Posterior cingulate gyrus (tissue), 11 donors: ENCODE data around the gene BRIX1.
"Not testable (repeated sequence)": the region's sequence is repeated elsewhere in the genome, so short reads cannot be mapped to it uniquely, and the experiment has no call there.

Experiments
- DNase-seq, 10 donors: peaks; one replicate each; pipeline versions ENCODE4 v3.0.0 to v3.0.0-alpha.2; 2020 to 2021; ENCODE audit warnings: mixed read lengths in 3 of 10
- intact Hi-C: fragments of 100-400 bp; cut with DNase I; formaldehyde crosslinking; loops from one replicate; pipeline ENCODE4 v1.15.1; 2023

The BRIX1 gene

DNA sequence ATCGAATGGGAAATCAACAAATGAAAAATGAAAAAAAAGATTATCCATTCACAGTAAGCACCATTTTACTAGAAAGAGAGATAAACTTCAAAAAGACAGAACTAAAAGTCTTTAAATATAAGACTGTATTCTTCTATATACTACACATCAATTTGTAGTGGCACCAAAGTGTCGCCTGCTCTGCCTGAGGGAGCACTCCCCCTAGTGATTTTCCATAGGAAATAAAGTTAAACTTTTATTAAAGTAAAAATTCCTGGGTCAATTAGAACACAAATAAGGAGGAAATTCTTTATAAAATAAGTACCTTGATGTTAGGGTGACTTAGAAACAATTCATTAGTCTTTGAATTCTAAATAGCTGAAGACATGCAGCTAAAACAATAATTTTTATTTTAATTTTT, 9.9 kb upstream of the BRIX1 start:
- no peak for DNase-seq
- intact Hi-C loops: no loop called here

DNA sequence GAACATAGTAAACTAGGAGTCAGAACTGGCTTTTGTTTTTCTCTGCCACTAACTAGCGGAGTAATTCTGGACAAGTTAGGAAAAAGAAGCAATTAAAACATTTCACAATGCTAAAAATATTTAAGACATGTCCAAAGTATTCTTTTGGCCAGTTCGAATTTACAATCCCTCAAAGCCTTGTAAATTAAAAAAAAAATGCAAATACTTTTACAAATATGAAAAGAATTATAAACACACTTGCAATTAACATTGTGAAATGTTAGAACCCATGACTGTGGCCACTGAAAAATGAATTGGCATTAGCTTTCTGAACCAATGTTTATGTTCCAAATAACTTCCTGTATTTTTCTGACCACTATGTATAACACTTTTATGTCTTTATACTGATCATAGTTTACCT, 2.4 kb upstream of the BRIX1 start:
- no peak for DNase-seq
- intact Hi-C loops: no loop called here

DNA sequence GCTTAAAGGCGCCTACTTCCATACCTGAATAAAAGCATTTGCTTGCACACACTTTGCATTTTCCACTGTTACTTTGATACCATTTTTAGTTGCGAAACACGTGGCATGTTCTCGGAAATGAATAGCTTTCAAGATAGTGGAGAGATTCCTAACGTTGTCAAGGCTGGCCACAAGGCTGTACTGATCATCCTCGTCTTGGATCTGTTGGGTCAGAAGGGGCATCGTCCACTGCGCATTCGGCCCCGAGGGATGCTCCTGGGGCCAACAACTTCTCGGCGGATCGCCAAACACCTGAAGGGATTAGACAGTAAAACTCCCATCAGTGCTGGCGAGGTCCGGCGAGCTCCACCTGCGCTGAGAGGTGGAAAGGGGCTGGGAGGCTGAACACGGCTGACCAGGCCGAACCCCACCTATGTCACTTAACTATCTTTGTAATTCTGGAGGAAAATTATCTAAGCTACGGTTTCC, 806 bp upstream of the BRIX1 start:
- intact Hi-C loops: loop anchor here (1.0 kb wide), 1 partner anchor 15 kb away; the partner anchor contains the start of gene DNAJC21
- peak in 4 of 10 donors; percentile 18 to 83 (median 22) for DNase-seq

DNA sequence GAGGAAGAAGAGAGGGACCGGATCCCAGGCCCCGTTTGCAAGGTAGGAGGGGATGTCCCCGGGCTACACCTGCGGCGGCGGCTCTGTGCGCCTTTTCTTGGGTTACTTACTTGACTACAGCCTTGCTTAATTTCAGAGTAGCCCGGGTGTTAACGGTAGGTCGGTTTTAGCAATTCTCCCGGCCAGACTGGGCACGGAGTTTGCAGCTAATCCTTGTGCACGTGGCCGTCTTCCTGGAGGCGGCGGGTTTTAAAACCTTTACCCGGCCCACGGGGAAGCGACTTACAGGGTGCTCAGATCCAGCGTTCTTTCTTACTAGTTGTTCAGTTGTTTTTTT, 313 bp downstream of the BRIX1 start:
- intact Hi-C loops: loop anchor here (1.0 kb wide), 1 partner anchor 13 kb away; the partner anchor contains the start of gene DNAJC21
- DNase-seq: no peak

DNA sequence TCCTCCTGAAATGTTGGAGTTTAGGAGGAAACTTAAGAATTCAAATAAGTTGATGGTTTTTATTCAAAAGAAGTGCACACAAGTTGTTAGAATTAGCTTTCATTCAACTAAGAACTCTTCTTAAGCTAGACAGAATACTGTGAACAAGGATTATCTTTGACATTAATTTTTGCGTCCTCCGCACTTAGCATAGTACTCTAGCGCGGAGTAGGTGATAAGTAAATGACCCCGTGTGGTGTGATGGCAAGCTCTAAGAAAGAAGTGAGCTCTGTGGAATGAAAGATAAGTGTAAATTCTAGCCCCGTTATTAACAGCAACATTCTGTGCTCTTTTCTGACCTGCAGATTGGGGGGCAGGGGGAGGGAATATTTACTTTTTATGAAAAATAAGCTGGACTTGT, 1.0 kb downstream of the BRIX1 start:
- no peak for DNase-seq
- intact Hi-C loops: no loop called here

DNA sequence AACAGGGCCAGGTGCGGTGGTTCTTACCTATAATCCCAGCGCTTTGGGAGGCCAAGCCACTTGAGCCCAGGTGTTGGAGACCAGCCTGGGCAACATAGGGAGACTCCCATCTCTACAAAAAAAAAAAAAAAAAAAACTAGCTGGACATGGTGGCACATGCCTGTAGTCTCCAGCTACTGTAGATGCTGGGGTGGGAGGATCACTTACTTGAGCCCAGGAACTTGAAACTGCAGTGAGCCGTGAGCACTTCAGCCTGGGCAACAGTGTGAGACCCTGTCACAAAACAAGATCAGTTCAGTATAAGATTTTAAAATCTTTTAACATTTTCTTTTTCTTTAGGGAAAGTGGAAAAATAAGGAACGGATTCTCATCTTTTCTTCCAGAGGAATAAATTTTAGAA, 2.5 kb downstream of the BRIX1 start:
- intact Hi-C loops: no loop called here
- no peak for DNase-seq

DNA sequence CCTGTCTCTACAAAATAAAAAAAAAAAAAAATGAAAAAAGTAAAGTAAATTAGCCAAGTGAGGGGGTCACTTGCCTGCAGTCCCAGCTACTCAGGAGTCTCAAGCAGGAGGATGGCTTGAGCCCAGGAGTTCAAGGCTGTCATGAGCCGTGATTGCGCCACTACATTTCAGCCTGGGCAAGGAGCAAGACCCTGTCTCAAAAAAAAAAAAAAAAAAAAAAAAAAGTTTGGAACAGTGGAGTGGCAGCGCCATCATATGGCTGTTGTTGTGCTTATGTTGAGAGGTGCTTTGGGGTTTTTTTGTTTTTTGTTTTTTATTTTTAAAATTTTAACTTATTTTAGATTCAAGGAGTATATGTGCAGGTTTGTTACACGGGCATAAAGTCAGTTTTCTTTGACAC, 3.6 kb downstream of the BRIX1 start:
- intact Hi-C loops: no loop called here
- DNase-seq: no peak

DNA sequence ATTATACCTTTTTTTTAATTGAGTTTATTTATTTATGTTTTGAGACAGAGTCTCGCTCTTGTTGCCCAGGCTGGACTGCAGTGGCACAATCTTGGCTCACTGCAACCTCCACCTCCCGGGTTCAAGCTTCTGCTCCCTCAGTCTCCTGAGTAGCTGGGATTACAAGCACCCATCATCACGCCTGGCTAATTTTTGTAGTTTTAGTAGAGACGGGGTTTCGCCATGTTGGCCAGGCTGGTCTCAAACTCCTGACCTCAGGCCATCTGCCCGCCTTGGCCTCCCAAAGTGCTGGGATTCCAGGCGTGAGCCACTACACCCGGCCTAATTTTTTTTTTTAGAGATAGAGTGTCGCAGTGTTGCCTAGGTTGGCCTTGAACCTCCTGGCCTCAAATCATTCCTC, 7.7 kb downstream of the BRIX1 start:
- DNase-seq, intact Hi-C loops: not testable (repeated sequence)

DNA sequence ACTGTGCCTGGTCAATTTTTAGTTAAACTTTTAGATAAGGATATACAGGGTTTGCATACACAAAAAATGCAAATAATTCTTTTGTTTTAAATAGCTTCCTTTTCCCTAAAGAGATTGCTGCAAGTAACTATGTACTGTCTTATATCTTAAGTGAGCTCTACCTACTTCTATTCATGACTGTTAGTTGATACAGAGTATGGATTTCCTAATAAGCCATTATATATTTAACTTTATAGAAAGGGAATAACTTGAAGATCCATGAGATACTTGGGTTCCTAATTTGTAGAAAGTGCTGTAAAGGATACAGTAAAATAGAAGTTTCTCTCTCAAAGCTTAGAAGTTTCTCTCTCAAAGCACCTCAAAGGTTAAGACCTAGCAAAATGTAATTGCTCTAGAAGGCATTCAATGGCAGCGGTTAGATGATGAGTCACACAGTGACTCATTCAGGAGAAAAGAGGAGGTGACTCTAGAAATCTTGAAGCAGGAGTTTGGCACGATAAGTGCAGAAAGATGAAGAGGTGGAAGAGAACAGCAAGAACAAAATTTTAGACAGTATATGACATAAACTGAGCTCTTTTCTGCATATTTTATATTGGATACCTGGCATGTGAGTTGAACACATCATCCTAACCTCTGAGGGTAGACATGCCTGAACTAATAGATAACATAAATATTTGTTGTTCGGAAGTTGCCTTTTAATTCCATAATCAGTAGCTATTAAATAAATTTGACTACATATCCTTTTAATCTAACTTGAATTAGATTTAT, 8.4 kb downstream of the BRIX1 start:
- no peak for DNase-seq
- intact Hi-C loops: no loop called here

DNA sequence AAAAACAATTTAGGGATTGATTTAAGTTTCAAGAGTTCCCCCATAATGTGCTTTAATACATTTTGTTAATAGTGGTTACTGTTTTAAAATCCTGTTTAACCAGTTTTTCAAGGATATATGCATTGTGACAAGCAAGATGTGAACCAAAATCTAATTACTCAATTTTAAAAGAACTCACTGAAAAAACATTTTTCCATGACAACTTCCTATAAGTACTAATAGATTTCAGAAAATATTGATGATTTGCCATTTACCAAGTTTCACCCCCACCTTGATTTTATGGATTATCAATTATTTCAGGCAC, 8.9 kb downstream of the BRIX1 start:
- no peak for DNase-seq
- intact Hi-C loops: no loop called here

DNA sequence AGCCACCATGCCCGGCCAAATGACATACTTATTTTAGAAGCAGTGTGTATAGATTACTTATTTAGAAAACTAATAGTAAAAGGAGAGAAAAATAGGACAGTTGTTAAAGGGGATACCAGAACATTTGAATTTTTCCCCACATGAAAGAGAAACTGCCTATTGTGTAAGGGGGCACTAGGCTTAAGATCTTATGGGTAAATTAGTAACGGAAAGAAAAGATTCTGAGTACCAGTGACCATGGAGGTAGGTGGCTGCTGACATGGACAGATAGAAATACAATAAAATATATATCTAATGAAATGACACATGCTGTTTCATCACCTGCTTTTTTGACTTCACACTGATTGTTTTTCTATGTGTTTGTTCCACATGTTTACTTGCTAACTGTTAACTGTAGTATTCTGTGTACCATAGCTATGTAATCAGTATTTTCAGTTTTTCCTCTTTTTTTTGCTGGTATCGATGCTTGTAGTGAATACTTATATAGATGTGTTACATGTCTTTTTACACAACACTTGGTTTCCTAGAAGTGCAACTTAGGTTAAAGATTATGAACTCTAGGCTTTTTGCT, 10.9 kb downstream of the BRIX1 start:
- intact Hi-C loops: no loop called here

DNA sequence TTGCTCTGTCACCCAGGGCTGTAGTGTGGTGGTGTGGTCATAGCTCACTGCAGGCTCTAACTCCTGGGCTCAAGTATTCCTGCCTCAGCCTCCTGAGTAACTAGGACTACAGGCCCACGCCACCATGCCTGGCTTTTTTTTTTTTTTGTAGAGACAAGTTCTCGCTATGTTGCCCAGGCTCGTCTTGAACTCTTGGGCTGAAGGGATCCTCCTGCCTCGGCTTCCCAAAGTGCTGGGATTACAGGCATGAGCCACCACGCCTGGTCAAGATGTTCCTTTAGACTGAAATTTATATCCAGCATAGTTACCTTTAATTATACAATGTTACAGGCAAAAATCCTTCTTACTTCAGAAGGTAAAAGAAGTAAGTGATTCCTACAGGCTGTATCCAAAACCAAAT, 12.3 kb downstream of the BRIX1 start:
- intact Hi-C loops: no loop called here
- no peak for DNase-seq

More for the DNA sequence above, 10.9 kb downstream of the BRIX1 start:
- DNase-seq: no peak

DNA sequence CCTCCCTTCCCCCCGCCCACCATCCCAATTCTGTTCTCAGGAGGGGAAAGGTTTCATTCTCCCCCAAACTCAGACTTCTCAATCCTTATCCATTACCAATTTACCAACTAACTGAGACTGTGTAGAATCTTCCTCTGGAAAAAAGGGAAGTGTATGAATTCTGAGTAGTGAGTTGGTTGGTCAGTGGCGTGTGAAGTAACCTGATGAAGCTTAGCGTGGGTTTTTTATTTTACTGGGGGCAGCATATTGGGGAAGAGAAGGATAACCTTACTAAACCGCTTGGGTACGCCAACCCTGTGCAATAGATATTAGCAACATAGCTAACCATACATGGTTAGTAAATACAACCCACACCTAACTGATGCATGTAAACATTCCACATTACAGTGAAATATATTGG, 12.8 kb downstream of the BRIX1 start:
- intact Hi-C loops: no loop called here
- no peak for DNase-seq

DNA sequence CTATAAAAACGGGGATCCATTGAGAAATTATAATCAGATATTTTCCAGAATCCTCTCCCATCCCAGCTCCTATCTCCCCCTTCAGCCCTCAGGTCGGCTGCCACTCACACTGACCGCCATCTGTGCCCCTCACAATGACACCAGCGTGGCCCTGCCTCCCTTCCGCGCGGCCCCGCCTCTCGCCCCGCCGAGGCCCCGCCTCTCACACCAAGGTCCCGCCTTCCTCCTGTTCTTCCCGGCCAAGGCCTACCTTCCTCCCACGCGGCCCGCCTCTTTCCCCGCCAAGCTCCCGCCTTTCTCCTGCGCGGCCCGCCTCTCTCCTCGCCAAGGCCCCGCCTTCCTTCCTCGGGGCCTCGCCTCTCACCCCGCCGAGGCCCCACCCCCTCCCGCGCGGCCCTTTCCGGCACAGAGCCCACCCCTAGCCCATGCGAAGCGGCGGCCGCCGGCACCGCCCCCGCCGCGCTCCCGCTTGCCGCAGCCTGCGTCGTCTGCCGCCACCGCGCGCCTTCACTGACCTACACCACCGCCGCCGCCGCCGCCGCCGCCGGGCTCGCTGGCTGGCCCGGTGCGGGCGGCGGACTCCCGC, 13.7 kb downstream of the BRIX1 start, which contains the start of gene DNAJC21:
Gene DNAJC21 (plus strand): TSS at position 426 of the 586 bp plus-strand sequence. CDS start 261 bp downstream, outside the sequence.
- intact Hi-C loops: loop anchor here (1.0 kb wide), 1 partner anchor 14 kb away; the partner anchor contains the start of genes BRIX1 and RAD1
- DNase-seq: peak; percentile 96 to 100 (median 98)

DNA sequence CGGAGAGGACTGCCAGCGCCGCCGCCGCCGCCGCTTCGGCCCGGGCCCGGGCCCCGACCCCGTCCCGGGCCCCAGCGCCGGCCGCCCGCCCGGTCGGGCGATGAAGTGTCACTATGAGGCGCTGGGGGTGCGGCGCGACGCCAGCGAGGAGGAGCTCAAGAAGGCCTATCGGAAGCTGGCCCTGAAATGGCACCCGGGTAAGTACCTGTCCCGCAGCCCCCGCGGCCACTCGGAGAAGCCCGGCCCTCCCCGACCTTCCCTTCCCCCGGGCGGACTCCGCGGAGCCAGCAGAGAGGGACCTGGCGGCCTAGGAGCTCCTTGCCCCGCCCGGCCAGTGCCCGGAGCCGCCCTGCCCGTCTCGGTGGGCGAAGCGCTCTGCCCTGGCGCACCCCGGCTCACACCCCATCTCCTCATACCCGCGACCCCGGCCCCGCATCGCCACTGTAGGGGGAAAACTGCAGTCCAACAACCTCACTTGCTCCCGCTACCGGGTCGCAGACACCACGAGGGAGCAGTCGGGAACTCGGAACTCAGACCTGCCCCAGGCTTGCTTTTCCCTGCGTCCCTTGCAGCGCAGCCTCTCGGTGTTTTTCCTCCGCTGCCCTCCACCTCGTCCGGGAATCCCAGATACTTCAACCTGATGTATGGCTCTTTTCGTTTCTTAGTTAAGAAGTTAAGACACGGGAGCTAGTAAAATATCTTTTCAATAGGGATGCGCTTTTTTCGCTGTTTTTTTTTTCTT, 14.4 kb downstream of the BRIX1 start:
- DNase-seq: peak; percentile 39 to 95 (median 70)
- intact Hi-C loops: loop anchor here (1.0 kb wide), 1 partner anchor 15 kb away; the partner anchor contains the start of genes BRIX1 and RAD1

DNA sequence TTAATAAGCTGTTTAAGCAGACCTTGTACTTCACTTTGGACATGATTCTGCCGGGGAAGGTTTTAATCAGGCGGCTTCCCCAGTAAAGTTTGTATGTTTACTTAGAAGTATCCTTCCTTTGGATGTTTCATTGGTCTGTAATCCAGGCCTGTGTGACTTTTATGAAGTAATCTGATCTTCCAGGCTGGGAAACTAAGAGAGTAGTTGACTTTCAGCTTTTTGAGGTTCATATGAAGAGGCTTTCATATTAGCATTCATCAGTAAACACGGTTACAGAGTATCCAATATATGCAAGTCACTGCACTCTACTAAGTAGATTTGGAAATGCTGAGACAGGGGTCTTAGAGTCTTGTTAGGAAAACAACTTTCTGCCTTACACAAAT, 14.9 kb downstream of the BRIX1 start:
- no peak for DNase-seq
- intact Hi-C loops: no loop called here

DNA sequence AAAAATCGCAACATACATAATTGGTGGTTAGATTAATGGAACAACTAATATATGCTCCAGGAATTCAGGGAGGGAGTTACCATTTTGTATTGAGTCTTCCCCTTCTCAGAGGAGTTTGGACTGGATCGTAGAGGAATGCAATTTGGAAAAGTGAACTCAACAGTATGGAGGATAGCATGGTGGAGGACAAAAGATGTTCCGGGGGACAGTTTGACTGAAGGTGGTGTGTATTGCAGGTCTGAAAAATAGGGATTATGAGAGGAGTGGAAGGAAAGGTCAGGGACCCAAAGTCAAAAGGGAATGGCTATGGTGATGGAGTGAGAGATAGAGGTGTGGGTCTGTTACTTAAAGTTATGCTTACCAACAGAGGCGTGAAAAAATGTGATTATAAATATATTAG, 15.4 kb downstream of the BRIX1 start:
- no peak for DNase-seq
- intact Hi-C loops: no loop called here

DNA sequence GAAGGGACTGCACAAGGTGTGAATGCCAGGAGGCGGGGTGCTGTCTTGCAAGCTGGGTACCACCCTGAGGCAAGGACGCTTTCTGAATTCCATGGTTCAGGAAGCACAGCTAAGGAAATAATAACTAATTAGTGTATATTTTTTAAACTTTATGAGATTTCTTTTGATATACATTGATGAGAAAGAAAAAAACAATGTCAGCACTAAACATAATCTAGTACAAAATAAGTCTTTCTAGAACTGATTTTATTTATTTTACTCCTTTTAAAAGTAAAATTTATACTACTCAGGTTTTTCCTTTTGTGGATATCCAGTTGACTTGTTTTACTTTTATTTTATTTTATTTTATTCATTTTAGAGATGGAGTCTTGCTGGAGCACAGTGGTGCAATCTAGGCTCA, 17.4 kb downstream of the BRIX1 start:
- DNase-seq: no peak
- intact Hi-C loops: no loop called here

DNA sequence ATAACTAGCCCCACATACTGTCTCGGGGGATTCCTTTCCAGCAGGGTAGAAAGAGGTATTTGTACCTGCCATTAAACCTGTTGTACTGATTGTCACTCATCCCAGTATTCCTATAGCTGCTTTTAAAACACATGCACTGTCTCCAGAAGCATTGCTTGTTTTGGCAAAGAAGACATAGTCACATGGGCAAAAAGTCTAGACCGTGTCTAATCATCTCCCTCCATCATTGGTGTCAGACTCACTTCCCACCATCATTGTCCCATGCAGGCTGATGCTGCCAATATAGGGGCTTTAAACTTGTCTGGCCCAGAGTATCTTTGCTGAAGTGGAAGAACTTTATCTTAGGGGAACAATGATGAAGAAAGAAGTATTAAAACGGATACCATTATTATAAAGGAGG, 26.4 kb downstream of the BRIX1 start:
- DNase-seq: no peak
- intact Hi-C loops: no loop called here

DNA sequence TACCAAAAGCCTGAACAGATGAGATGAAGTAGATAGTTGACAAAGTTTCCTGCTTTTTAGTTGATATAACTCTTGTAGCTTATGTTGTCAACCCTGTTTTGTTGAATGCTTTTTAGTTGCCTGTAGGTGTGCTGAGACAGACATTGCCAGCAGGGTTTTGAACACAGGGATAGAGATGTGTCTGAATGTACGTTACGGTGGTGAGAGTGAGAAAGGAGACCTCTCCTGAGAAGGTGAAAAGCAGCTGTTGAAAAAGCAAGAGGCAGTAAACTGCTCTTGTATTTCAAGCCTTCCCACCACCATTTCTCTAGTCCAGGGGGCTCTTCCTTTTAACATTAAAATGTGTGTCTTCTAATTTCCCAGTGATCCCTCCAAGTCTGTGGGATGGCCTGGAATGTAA, 28.5 kb downstream of the BRIX1 start:
- intact Hi-C loops: no loop called here
- DNase-seq: no peak

DNA sequence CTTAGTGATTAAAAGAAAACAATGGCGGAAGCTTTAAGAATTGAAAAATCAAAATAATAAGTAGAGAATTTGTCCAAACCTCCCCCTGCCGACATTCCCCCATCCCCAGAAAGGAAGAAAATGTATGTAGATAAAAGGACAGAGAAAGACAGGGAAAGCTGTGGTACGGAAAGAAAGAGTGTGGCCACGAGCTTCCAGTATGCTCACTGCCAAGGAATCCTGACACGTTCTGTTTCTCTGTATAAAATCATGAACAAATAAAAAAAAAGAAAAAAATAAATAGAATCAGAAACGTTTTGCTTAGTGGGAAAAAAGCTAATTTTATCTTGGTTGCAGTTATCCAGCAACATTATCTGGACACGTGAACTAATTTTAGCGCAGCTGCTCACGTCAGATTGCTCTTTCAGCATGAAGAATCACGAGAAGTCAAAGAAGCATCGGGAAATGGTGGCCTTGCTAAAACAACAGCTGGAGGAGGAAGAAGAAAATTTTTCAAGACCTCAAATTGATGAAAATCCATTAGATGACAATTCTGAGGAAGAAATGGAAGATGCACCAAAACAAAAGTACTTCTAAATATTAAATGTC, 29.0 kb downstream of the BRIX1 start:
- DNase-seq: no peak
- intact Hi-C loops: no loop called here
